Measurements from ENCODE around the gene MAGI2.

DNA sequence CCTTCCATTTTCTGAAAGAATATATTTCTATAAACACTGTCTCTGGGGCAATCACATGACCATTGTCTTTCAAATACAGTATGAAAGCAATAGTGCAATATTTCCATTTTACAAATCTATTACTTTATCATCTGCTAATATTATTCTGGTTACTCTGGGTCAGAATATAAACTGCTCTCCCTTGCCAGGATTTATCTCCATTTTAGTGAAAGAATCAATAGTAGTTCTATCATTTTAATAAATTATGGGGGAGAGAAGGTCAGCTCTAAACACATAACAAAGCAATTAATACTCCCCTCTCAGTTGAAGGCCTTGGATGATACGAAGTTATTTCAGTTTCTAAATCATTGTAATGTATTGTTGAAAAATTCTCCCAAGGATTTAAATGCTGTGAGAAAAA is 608.3 kb downstream of the MAGI2 start:
- TF ChIP-seq CTCF (IDR thresholded peaks at IDR 0.05 in 4 of 5, conservative IDR thresholded peaks at IDR 0.05 in 1 of 5) = no peak
- no peak for TF ChIP-seq POLR2A (IDR thresholded peaks at IDR 0.05)
